ENCODE results near the gene ZBTB9.
A peak's percentile ranks its signal among the peaks of the same experiment; 100 is the strongest.

ZBTB9 gene, protein sequence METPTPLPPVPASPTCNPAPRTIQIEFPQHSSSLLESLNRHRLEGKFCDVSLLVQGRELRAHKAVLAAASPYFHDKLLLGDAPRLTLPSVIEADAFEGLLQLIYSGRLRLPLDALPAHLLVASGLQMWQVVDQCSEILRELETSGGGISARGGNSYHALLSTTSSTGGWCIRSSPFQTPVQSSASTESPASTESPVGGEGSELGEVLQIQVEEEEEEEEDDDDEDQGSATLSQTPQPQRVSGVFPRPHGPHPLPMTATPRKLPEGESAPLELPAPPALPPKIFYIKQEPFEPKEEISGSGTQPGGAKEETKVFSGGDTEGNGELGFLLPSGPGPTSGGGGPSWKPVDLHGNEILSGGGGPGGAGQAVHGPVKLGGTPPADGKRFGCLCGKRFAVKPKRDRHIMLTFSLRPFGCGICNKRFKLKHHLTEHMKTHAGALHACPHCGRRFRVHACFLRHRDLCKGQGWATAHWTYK

DNA sequence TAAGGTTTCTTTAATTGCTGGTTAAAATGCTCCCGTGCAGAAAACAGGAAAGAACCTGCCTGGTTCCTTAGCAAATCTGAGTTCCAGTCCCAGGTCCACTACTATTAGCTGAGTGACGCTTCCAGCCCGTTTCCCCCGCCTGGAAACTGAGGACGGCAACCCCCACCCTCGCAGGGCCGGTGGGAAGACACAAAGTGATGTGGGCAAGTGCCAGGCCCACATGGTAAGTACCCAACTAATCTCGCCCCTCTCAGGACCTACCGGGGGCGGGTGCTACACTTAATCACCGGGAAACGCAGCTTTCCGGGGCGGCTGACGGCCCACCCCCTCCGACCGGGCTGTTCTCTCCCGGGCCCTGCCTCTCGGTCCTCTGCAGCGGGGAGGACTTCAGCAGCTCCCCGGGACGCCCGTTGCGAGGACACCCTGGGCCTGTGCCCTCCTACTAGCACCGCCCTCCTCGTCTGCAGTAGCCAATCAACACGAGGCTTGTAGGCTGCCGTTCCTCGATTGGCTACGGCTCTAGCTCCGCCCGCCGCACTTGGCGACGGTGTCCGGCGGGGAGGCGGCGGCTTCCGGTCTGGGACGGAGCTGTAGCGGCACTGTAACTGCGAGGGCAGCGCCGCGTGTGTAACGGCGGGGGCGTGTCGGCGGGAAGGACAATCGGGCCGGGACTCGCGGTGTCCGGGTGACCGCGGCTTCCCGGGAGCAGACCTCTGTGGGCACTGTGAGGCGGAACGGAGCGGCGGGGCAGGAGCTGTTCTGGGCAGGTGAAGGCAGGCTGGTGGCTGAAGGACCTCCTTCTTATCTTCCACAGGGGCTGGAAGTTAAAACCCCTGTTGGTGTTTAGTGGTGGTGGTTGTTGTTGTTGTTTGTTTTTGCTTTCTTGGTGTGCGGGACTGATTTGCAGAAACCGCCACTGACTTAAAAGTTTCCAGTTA, at the start of gene ZBTB9:
ZBTB9 (plus strand) TSS at position 568 of the 938 bp plus-strand sequence. CDS start 525 bp downstream, outside the sequence.
- peak; percentile 94 for DNase-seq

DNA sequence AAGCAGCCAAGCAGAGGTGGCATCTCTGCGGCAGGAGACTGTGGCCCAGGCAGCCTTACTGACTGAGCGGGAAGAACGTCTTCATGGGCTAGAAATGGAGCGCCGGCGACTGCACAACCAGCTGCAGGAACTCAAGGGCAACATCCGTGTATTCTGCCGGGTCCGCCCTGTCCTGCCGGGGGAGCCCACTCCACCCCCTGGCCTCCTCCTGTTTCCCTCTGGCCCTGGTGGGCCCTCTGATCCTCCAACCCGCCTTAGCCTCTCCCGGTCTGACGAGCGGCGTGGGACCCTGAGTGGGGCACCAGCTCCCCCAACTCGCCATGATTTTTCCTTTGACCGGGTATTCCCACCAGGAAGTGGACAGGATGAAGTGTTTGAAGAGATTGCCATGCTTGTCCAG, 49.5 kb upstream of the ZBTB9 start:
- no peak for DNase-seq

DNA sequence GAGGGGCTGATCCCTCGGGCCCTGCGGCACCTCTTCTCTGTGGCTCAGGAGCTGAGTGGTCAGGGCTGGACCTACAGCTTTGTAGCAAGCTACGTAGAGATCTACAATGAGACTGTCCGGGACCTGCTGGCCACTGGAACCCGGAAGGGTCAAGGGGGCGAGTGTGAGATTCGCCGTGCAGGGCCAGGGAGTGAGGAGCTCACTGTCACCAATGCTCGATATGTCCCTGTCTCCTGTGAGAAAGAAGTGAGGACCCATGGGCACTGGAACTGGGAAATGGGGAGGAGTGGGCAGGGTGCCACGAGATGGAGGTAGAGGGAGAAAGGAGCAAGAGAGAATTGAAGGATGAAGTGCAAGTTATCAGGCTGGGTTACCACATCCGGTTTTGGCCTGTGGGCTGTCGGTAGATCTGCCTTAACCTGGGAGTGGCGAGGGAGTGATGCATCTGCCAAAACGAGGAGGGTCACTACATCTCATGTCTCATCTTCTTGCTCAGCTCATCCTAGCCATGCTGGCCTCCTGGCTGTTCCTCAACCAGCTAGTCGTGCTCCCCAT, 48.9 kb upstream of the ZBTB9 start:
- DNase-seq, result no peak

DNA sequence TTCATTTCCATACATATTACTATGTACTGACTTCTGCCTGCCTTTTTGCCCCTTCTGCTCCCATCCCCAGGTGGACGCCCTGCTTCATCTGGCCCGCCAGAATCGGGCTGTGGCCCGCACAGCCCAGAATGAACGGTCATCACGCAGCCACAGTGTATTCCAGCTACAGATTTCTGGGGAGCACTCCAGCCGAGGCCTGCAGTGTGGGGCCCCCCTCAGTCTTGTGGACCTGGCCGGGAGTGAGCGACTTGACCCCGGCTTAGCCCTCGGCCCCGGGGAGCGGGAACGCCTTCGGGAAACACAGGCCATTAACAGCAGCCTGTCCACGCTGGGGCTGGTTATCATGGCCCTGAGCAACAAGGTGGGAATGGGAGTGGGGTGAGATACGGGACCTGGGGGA, 48.2 kb upstream of the ZBTB9 start:
- DNase-seq, result no peak

DNA sequence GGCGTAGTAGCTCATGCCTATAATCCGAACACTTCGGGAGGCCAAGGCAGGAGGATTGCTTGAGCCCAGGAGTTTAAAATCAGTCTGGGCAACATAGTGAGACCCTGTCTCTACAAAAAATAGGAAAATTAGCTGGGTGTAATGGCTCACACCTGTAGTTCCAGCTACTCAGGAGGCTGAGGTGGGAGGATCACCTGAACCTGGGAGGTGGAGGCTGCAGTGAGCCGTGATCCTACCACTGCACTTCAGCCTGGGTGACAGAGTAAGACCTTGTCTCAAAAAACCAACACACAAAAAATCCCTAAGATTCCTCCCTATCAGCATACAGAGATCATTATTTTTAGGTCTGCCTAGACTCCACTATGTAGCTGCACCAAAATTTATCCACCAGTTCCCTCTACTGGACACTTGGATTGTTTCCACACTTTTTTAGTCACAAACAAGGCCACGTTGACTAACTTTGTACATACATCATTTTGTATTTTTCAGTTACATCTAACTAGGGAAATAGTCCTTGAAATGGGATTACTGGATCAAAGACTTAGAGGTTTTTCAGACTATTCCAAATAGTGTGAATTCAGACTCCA, 47.2 kb upstream of the ZBTB9 start:
- DNase-seq, result no peak

DNA sequence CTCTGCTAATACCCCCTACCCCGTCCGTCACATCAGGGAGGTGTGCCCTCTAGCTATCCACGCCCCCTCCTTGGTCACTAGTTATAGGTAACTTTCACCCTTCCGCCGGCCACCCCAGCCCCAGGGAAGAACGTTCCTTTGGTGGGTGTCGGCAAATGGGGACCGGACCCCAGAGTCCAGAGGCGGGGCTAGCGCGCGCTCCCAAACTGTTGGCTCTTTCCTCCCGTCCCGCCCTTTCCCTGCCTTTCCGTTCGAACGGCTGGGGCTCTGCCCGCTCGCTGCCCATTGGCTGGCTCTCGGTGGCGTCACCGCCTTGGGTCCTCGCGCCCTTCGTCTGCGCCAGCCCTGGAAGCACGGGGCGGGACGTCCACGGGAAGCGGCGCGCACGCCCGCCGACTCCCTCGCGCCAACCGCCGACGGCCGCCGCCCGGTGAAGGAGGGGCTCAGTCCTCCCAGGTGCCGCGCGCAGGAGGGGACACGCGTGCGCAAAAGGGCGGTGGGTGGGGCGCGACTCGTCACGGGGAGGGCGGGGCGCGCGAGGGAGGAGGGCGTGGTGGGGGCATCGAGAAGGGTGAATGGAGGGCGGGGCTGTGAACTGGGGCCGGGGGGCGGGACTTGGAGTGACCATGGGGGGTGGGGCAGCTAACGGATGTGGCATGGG, 44.2 kb upstream of the ZBTB9 start:
- DNase-seq, result peak; percentile 90

DNA sequence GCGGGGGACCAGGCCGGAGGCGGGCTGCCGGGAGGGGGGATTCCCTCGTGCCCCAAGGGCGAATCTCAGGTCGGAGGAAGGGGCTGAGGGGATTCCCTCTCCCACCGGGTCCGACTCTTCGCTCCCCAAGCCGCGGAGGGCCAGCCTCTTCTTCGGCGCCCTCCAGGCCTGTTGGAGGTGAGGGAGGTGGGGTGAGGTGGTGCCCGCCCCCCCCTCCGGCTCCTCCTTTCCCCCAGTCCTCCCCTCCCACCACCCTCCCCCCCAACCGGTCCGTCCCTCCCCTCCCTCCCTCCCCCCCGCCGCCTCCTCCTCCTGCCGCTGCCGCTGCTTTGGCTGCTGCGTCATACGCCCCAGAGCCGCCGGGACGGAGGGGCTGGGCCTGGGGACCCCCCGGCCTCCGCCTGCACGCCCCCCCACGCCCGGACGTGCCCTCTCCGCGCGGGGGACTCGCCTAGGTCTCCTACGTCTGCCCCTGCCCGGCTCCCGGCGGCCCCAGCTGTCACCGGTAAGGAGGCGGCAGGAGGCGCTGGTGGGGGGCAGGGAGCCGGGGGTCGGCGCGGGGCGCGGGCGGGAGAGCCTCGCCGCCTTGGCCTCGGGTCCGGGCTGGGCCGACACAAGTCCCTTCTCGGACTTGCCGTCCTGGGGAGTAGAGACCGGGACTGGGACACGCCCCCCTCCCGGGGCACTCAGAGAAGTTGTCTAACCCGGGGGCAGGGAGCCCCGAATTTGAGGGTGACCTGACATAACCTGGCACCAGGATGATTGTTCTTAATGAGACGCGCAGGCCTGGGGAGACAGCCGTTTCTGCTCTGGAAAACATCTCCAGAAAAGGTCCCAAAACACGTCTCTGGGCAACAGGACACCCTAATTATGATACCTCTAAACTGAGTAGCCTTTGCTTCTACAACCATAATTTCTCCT, 43.4 kb upstream of the ZBTB9 start, which contains the start of gene PHF1:
PHF1 (plus strand) TSS at position 304 of the 921 bp plus-strand sequence. CDS start 1,250 bp downstream, outside the sequence.
- no peak for DNase-seq

DNA sequence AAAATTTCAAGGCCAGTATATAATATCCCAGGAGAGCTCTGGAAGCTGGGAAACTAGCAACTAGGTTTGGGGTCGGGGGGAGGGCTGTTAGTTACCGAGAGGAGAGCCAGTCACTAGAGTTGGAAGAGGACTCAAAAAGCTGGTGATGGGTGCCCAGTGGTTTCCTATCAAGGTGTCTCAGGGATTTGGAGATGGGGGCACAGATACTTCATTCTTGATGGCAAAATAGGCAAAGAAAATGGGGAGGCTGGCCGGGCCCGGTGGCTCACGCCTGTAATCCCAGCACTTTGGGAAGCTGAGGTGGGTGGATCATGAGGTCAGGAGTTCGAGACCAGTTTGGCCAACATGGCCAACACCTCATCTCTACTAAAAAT, 42.8 kb upstream of the ZBTB9 start:
- no peak for DNase-seq

DNA sequence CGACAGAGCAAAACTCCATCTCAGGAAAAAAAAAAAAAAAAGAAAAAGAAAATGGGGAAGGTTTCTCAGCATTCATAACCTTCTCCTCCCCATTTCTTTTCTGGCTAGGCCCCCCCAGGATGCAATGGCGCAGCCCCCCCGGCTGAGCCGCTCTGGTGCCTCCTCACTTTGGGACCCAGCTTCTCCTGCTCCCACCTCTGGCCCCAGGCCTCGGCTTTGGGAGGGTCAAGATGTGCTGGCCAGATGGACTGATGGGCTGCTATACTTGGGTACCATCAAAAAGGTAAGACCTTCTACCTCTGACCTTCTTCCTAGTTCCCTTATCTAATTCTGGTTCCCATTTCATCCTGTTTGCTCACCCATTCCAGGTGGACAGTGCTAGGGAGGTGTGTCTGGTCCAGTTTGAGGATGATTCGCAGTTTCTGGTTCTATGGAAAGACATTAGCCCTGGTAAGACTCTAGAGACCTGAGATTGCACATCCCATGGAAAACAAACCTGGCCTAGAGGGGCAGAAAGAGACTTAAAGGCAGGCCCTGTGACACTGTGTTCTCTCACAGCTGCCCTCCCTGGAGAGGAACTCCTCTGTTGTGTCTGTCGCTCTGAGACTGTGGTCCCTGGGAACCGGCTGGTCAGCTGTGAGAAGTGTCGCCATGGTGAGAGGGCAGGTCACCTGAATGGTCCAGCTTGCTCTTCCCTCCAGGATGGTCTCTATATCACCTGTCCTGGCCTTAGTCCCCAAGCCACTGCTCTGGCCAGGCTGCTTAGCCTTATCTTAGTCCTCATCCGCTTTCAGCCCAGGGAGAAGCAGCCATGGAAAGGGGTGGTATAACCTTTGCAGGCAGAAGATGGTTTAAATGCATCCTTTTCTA, 42.0 kb upstream of the ZBTB9 start:
- no peak for DNase-seq

DNA sequence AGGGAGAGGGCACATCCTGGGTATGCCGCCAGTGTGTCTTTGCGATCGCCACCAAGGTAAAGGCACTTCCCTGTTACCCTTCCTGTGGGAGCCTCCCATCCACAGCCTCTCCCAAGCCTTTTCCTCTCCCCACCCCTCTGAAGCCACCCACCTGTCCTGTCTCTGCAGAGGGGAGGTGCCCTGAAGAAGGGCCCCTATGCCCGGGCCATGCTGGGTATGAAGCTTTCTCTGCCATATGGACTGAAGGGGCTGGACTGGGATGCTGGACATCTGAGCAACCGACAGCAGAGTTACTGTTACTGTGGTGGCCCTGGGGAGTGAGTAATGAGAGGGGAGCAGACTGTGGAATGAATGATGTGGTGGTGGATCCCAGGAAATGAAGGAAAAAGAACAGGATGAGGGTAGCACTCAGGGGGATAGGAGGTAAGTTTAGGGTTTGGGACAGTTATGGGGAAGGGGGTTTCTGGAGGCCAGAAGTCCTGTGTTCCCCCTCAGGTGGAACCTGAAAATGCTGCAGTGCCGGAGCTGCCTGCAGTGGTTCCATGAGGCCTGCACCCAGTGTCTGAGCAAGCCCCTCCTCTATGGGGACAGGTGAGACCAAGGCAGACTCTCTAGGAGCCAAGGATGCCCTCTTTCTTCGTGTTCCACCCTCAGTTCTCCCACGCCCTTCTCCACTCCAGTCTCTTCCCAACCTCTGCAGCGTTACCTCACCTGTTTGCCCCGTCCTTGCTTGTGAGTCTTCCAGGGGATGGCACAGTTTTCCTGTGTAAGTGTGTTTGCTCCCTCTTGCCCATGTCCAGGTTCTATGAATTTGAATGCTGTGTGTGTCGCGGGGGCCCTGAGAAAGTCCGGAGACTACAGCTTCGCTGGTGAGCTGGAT, 40.9 kb upstream of the ZBTB9 start:
- DNase-seq, result no peak

DNA sequence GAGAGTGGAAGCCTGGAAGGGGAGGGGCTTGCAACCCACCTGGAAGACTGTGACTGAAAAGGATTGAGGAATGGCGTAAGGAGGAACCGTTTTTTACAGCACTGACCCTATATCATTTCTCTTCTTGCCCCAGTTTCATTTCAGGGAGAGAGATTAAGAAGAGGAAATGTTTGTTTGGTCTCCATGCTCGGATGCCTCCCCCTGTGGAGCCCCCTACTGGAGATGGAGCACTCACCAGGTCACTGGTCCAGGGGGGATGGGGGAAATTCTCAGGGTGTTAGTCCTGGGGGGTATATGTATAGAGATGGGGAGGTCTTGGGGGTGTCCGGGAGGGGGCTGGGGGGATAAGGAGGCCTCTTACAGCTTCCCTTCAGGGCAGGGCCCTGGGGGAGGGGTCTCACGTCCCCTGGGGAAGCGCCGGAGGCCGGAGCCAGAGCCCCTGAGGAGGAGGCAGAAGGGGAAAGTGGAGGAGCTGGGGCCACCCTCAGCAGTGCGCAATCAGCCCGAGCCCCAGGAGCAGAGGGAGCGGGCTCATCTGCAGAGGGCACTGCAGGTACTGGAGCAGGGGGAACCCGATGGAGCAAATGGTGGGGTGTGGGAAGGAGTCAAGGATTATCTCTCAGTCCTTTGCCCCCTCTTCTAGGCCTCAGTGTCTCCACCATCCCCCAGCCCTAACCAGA, 39.6 kb upstream of the ZBTB9 start:
- no peak for DNase-seq

DNA sequence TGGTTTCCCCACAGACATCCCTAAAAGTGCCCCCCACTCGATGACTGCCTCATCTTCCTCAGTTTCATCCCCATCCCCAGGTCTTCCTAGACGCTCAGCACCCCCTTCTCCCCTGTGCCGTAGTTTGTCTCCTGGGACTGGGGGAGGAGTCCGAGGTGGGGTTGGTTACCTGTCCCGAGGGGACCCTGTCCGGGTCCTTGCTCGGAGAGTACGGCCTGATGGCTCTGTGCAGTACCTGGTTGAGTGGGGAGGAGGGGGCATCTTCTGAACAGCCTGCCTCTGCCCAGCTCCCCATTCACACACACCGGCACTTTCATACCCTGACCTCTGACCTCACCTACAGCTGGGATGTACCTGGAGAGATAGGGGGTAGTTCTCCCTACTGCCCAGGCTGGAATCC, 38.5 kb upstream of the ZBTB9 start:
- no peak for DNase-seq

DNA sequence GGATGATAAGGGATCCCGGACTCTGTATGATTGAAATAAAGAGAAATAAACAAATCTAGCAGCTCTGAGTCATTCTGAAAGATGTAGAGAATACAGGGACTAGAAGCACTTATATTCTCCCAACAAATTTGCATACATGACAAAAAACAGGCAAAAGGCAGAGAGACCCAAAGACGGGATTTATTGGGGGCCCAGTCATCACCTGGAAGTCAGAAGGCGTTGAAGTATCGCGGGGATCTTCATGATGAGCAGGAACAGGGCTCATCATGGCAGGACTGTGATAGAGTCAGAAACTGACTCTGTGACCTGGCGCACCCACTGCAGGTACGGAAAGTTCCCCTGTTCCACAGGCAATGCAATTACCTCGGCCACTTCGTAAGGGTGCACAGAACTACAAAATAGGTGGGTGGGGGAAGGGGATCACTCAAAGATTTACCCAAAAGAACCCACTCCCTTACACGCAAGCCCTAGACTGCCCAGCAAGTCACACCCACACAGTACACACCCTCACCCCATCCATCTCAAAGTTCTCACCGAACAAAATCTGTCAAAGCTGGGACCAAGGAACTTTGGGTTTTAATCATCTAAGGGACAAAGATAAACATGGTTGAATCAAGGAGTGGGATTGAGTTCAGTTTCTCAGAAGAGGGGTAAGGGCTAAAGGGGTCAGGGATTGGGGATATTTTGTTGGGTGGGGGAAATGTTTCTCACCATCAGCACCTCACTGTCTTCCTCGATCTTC, 37.8 kb upstream of the ZBTB9 start:
- DNase-seq, result no peak

DNA sequence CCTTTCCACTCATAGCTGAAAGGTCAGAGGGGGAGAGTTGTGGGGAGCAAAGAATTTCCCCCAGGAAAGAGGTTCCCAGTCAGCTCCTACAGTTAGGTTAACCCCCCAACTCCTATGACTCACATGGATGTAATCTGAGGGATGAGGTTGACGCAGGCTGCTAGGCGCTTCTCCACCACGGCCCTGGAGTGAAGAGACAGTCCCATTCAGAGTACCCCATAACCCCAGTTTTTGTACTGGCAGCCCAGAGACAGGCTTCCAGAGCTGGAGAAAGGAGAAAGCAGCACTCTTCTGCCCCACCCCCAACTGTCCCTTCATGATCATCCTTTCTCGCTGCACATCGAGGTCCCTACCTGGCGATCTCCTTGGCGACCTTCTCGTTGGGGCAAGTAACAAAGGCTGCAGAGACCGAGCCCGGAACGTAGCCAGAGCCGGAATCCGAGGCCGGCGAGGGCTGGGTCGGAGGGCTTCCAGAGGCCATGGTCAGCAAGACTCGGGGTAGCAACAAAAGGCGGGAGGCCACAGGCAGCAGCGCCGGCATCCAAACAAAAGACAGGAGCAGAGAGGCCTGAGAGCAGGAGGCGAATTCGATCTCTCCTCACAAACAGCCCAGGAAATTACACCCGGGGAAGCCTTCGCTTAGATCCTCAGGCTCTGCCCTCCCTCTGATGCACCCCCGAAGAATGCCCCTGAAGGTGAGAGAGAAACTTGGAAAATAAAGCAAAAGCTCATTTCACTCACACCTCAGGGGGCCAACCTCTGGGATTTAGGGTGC, 37.1 kb upstream of the ZBTB9 start:
- DNase-seq, result no peak

DNA sequence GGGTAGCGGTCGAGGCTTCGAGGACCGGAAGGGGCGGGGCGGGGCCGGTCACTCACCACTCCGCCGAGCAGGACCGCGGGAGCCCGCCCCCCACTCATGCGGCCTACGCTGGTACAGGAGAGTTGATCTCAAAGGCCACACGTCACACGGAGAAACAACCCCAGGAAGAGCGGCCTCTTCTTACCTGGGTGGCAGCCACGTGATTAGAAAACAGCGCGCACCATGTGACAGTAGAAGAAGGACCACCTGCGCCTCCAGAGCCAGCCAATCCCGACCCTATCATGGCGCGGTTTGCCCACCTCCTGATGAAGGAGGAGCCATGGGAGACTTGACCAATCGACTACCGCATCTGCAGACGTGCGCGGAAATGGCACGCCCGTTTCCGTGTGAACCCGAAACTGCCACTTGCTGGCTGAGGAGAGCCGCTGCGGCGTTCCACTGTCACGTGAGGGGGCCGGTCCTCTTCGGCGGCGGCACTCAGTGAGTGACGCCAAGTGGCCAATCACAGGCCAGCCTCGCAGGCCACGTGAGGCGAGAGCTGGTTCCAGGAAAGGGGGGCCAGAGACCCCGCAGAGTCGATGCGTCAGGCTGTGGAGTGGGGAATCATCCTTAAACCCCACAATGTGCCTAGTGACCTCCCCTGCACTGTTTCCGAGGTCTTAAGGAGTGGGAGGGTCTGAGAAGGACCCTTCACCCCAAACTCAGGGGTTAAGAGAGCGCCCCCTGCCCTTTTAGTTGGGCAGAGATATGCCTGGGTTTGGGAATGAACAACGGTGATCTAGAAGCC, 36.3 kb upstream of the ZBTB9 start, which contains the start of gene CUTA:
CUTA (minus strand) TSS at position 205 of the 787 bp plus-strand sequence; CDS start at position 98, 107 bp downstream.
- peak; percentile 96 for DNase-seq

Measured in SHP77 treated with DMSO at 0.1 percent for 48 hours (cell line).